ENCODE measurements around the gene OR1C1.

GRCh38 chr1:247741756-247742155 is 18.6 kb downstream of the OR1C1 start:
- no peak for TF ChIP-seq POLR2A (IDR thresholded peaks at IDR 0.05; ENCODE audit: low read depth, low read length)
- no peak for TF ChIP-seq TAF1 (IDR thresholded peaks at IDR 0.05; ENCODE audit: borderline replicate concordance, low read depth, low read length)
- TF ChIP-seq POLR2AphosphoS5 (IDR thresholded peaks at IDR 0.05; ENCODE audit: low read depth, low read length) = no peak
